GM18505 (cell line): ENCODE results near the gene ATP1B3.

ENCODE experiments used
- ATAC-seq: cut with Tn5 transposase; IDR thresholded peaks from one replicate; pipeline ENCODE4 v1.9.1; 2021; ENCODE audit not compliant: unreplicated experiment
- POLR2A ChIP-seq: IDR thresholded peaks from 4 replicates; pipeline ENCODE4 v1.6.1; 2011; ENCODE audit warnings: borderline replicate concordance; ENCODE audit not compliant: insufficient read depth, insufficient read length; ENCODE audit errors: extremely low read depth

The ATP1B3 gene

DNA sequence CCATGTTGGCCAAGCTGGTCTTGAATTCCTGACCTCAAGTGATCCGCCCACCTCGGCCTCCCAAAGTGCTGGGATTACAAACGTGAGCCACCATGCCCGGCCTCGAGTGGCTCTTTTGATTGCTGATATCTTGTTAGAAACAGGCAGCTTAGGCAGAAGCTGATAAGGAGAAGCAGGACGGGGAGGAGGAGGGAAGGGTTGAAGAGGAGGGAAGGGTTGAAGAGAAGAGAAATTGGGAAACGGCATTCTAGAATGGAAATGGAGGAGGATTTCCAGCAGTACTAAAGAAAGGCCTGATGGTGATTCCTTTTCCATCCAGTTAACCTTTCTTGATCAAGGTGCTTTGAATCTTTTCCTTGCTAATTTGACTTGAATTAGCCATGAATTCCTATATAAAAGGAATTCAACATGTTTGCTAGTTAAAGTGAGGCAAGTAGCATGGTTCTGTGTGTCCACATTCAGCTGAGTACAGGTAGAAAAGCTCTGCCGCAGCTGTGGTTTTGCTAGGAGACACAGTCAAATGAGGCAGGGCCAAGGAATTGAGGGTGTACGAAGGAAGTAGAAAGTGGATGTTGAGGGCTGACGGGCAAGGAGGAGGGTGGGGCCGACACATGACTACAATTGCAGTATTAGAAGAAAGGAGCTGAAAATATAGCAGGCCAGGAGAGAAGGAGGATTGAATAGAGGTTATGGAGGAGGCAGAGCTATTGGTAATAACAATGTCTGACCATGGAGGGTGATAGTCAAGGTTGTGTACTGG, 27.2 kb upstream of the ATP1B3 start:
- TF ChIP-seq POLR2A, result no peak

DNA sequence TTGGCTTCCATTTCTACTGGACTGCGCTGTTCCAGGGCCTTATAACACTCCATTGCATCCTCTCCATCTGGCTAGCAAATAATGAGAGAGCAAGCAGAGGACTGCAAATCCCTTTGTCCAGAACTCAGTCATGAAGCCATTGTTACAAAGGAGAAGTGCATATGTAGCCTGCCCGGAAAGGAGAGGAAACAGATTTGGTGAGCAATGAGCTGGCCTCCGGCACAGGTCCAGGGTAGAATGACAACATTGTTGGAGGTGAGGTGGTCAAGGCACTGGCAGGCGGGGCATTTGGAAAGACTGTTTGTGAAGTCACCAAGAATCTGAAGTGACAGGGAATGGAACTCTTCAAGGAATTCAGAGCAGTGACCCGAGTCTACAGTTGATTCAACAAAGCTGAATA, 25.0 kb upstream of the ATP1B3 start:
- no peak for TF ChIP-seq POLR2A

More for the DNA sequence above, 27.2 kb upstream of the ATP1B3 start:
- ATAC-seq, result no peak

DNA sequence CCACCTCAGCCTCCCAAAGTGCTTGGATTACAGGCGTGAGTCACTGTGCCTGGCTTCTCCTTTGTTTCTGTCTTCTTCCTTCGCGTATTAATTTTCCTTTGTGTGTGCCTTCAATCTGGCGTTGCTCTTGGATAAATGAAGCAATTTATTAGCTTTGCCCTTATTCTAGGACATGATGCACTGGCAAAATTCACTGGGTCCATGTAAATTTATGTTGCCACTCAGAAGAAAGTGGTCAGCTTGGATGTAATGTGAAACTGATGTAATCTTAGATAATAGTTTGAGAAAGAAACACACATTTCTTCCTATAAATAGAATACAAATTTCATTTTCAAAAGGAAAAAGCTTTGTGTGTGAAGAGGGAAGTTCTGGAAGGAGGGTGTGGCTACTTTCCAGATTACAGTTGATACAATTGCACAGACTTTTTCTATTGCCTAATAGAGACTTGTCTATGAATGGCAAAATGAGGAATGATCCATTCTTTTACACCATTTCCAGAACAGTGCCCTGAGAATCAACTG, 23.3 kb upstream of the ATP1B3 start:
- no peak for TF ChIP-seq POLR2A
- no peak for ATAC-seq

More for the DNA sequence above, 25.0 kb upstream of the ATP1B3 start:
- ATAC-seq, result no peak

DNA sequence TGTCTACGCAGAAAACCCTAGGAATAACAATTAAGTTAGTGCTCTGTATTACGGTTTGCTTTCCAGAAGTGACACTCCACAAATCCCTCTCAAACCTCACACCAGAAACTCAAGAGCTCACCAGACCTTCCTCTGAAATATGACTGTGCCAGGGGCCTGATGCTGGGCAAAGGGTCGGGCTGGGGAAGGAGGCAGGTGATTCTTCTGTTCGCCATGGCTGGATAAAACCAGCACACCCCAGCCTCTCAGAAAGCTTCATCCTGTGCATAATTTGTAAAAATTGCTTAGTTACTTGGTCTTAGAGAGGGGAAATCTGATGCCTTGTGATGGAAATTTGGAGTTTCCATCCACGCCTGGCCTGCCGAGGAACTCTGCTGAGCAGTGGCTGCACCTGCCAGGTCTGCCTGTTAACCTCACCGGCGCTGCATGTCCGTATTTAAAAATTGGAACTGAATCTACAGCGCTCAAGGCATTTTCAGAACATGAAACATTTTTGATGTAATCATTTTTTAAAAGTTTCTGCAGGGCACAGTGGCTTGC, 22.7 kb upstream of the ATP1B3 start:
- no peak for TF ChIP-seq POLR2A
- no peak for ATAC-seq

DNA sequence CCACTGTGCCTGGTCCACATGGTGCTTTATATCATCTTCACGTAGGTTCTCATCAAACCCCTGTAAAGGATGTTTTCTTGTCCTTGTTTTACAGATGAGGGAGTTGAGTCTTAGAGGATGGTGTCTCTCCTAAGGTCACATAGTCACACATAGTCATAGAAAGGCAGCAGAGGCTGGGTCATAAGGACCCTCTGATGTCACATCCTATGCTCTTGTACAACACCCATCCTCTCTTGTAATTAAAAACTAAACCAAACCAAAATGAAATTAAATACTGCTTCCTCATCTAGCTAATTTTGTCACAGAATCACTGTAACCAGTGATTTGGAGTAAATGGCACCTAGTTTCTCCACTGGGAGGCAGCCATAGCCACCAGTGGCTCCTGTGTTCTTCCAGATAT, 21.8 kb upstream of the ATP1B3 start:
- no peak for ATAC-seq
- TF ChIP-seq POLR2A, result no peak

DNA sequence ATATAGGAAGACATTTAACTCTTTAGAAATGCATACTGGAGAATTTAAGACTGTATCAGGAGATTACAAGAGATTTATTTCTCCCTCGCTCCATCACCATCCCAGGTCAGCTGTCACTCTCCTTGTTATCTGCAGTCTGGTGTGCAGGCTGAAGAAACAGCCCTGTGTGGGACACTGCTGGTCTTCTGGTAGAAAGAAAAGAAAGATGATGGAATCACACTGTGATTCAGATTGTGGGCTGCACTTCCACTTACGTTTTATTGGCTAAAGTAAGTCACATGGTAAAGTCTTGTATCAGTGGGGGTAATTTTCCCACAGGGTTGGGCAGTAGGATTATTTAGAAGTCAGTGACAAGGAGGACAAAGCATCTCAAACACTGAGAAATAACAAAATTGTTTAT, 18.1 kb upstream of the ATP1B3 start:
- TF ChIP-seq POLR2A, result no peak
- ATAC-seq, result no peak

DNA sequence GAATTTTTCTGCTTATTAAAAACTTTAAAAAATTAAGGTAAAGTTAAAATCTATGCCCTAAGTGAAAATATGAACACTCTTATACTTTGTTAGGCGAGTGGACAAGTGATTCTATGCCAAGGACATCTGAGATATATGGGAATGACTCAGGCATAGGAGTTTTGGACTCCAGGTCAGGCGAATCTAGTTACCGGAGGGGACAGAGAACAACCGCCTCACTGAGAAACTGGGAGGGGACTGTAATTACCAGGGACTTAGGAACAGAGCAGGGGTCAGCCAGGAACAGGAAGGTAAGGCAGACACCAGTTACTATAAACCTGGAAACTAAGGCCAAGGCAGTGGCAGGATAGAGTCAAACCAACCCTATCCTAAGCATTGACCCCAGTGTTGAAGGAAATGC, 16.8 kb upstream of the ATP1B3 start:
- no peak for TF ChIP-seq POLR2A
- no peak for ATAC-seq

DNA sequence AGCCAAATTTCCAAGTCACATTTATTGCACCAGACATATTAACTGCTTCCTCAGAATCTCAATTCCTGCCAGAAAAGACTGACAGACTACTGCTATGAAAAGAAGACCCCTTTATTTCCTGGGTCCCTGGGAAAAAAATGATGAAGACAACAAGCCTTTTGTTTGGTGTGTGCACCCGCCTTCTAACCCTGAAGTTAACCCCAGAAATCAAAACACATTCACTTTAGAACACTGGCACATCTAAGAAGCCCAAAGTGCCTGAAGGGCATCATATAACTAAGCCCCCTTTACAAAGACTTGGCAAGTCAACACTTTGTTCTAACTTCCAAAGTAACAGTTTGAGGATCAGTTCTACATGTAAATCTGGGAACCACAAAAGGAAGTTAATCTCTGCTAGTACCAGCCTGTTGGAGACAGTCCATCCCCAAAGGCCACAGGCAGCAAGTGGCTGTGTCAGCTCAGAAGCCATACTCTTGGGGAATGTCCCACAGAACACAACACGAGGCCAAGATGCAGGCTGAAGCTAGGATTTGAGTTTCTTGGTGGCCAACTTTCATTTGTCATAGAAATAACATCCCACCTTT, 16.3 kb upstream of the ATP1B3 start:
- ATAC-seq, result no peak
- no peak for TF ChIP-seq POLR2A

DNA sequence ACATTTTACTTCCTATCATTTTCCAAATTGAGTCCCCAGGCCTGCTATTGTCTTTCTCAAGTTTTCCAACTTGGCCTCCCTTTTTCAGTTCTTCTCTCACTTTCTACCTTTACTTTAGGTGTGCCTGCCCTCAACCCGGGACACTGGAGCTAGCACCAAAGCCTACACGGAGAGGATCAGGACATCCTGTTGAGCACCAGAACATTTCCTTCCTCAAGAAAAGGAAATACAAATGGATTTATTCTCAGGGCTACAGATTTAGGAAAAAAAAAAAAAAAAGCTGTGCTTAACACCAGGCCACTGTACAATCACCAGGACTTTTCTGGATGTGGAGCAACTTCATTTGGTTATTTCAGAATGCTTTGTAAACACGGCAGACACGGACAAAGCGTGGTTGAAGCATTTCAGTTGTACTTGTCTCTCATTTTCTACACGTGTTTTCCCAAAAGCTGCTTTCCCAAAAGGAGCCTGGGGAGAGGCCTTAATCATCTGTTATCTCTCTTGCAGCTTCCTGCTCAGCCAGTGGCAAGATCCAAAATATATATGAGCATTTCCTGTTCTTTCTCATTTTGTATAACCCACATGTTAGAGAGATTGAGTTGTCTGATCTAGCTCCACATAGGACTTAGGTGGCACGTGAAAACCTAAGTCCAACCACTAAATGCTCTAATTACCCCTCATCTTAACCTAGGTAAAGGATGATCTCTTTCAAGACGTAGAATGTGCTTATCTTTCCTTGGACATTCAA, 15.5 kb upstream of the ATP1B3 start:
- no peak for TF ChIP-seq POLR2A
- ATAC-seq, result no peak

DNA sequence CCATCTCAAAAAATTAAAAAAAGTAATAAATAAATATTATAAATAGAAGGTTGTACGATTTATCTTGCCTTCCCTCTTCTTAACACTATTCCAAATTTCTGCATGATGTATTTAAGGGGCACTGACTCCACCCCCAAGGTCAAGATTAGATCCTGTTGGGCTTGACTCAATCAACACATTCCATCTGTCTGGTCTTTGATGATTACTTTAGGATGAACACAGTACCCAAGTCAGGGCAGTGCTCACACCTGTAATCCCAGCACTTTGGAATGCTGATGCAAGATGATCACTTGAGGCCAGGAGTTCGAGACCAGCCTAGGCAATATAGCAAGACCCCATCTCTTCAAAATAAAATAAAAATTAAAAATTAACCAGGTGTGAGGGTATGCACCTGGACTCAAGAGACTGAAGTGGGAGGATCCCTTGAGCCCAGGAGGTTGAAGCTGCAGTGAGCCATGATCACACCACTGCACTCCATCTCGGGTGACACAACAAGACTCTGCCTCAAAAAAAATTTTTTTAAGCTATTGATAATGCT, 14.1 kb upstream of the ATP1B3 start:
- TF ChIP-seq POLR2A, result no peak
- ATAC-seq, result no peak

DNA sequence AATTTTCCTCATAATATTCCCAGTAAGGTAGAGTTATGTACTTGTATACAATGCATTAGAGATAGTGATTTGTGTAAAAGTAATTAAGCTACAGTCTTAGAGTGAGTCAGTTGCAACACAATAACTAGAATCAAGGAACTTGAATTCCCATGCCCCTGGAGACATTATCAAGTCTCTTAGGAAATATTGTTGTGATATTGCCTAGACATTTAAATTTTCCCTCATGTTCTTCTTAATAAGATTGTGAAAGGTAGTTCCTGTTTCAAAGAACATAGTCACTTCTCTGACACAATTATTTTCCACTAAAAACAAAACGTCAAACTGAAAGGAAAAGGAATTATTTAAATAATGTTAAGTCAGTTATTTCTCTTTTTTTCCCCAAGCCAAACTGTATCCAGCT, 13.0 kb upstream of the ATP1B3 start:
- TF ChIP-seq POLR2A, result no peak
- no peak for ATAC-seq

DNA sequence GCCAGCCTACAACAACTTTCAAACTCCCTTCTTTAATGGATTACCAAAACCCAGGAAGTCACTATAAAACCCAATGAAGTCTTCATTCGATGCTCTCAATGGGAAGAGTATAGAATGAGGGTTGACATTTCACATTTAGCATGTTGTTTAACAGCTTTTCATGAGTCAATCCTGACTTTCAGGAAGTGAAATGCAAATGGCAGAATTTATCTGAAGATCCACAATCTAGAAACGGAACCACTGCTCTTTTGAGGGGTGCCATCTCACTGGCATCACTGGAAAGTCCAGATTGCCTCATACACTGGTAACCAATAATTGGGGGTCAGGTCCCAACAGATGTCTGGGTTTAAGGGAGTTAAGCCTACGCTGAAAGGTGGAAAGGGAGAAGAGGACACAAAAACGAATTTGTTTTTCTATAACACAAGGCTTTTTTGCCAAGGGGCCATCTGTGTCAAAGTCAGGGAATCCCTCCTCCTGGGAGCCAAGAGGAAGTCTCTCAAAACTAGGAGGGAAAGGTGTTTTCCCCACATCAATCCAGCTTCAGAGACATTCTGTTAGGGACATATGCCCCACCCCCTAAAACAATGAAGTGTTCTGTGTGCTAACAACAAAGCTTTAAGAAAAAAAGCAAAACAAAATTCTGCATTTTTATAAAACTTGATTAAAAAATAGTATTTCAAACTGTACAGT, 12.0 kb upstream of the ATP1B3 start:
- no peak for TF ChIP-seq POLR2A
- no peak for ATAC-seq

DNA sequence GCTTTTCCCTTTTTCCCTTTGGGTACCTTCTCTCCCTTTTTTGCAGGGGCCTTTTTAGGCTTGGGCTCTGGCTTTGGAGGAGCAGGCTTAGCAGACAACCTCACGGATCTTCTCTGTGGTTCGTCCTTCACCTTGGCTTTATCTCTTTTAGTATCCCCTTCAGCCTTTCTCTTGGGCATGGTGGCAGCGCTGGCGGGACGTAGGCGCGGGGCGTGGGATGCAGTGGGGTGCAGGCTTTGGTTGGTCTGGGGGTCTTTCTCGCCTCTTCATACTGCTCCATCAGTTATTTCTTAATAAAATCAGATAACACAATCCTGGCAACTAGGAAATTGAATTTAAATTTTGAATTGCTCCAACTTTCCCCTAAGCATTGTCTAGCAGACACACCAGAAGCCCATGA, 11.3 kb upstream of the ATP1B3 start:
- no peak for TF ChIP-seq POLR2A
- ATAC-seq, result no peak
